K562 (cell line): Measurements from ENCODE around the gene TRABD2B. TPM values are rescaled to one million over a fixed set of nuclear protein-coding genes. Genes with fewer than 3 reads are reported as not detected.

ENCODE experiments used
- ATAC-seq: fragments of 200-7000 bp; cut with Tn5 transposase; 3 replicates; pipeline ENCODE4 v1.9.1; 2020; ENCODE audit warnings: moderate library complexity
- BruUV-seq: library from RNA; stranded (reverse); fragments of 400-500 nt; replicated peaks from 2 replicates; lab custom pipeline; 2021; lab: Mats Ljungman, UMichigan
- CTCF ChIA-PET: fragments of 300-600 bp; formaldehyde crosslinking; extraction: SDS; loops from one replicate; lab custom pipeline; 2021; ENCODE audit warnings: low intra/inter-chr PET ratio; lab: Yijun Ruan, JAX
- POLR2A ChIA-PET: fragments of 300-600, 350-650 bp; sonication (Branson Sonifier 250); formaldehyde crosslinking; extraction: SDS; loops from one replicate; lab custom pipeline; 2021; ENCODE audit warnings: antibody characterized with exemption, inconsistent platforms; lab: Yijun Ruan, JAX
- DNase-seq, 4 experiments: peaks; one replicate each; pipeline versions ENCODE4 v3.0.0 to v3.0.0-alpha.2; 2011 to 2018; ENCODE audit warnings: low spot score in 3 of 4, mixed read lengths in 3 of 4; ENCODE audit errors: extremely low read depth in 1 of 4
- FAIRE-seq: peaks from 2 replicates; lab custom pipeline; 2011; peaks lifted over from hg19 to GRCh38; lab: Jason Lieb, UNC
- H2AFZ ChIP-seq: 2 replicates; pipeline ENCODE4 v1.6.0; 2011; ENCODE audit warnings: low read depth, low read length, control low read depth, inconsistent platforms
- H3K27ac ChIP-seq: fragments of 200-600 bp; 3 replicates; pipeline ENCODE4 v1.8.0; 2011; ENCODE audit warnings: low read depth, mild to moderate bottlenecking, control low read depth, inconsistent platforms, low read length, moderate library complexity, mixed read lengths; ENCODE audit errors: extremely low read depth
- H3K27me3 ChIP-seq, 2 experiments: fragments of 300-600 bp in 1 of 2; 2 replicates in 1 of 2; 3 replicates in 1 of 2; pipeline versions ENCODE4 v1.6.0 to v1.8.0; 2011; ENCODE audit warnings: inconsistent platforms in 2 of 2, low read length in 2 of 2, mild to moderate bottlenecking in 1 of 2, mixed read lengths in 1 of 2, moderate library complexity in 1 of 2; ENCODE audit not compliant: control insufficient read depth in 2 of 2, insufficient read depth in 2 of 2
- H3K36me3 ChIP-seq: fragments of 300-600 bp; 3 replicates; pipeline ENCODE4 v1.8.0; 2011; ENCODE audit warnings: mild to moderate bottlenecking, low read length, inconsistent platforms; ENCODE audit not compliant: control insufficient read depth, insufficient read depth
- H3K4me1 ChIP-seq, 2 experiments: fragments of 200-600 bp in 1 of 2; replicated peaks in 1 of 2; 2 replicates in 1 of 2; 3 replicates in 1 of 2; pipeline versions ENCODE4 v1.5.1 to v1.8.0; 2011; ENCODE audit warnings: inconsistent platforms in 2 of 2, low read length in 2 of 2, mild to moderate bottlenecking in 1 of 2, mixed read lengths in 1 of 2, moderate library complexity in 1 of 2; ENCODE audit not compliant: control insufficient read depth in 2 of 2, insufficient read depth in 2 of 2
- H3K4me2 ChIP-seq: 2 replicates; pipeline ENCODE4 v1.6.1; 2011; ENCODE audit warnings: low read length, control low read depth, inconsistent platforms, mixed read lengths; ENCODE audit not compliant: insufficient read depth
- H3K4me3 ChIP-seq: fragments of 200-600 bp; sonication (generic), shearing (Covaris generic); 2 replicates; pipeline ENCODE4 v1.5.1; 2016; ENCODE audit warnings: control low read depth, inconsistent platforms
- H3K79me2 ChIP-seq: fragments of 200-600 bp; 3 replicates; pipeline ENCODE4 v1.8.0; 2011; ENCODE audit warnings: low read length, inconsistent platforms; ENCODE audit not compliant: control insufficient read depth, insufficient read depth
- H3K9ac ChIP-seq, 2 experiments: 2 replicates each; pipeline versions ENCODE4 v1.6.0 to v1.6.1; 2011; ENCODE audit warnings: low read depth in 2 of 2, low read length in 2 of 2, control low read depth in 1 of 2, inconsistent platforms in 1 of 2, mild to moderate bottlenecking in 1 of 2, mixed read lengths in 1 of 2; ENCODE audit not compliant: insufficient read depth in 1 of 2
- H3K9me1 ChIP-seq: one replicate; pipeline ENCODE4 v1.6.0; 2011; ENCODE audit warnings: inconsistent platforms, mild to moderate bottlenecking, low read length, moderate library complexity; ENCODE audit not compliant: control insufficient read depth, insufficient read depth
- H3K9me3 ChIP-seq: replicated peaks from 2 replicates; pipeline ENCODE4 v1.5.1; 2011; ENCODE audit warnings: low read depth, low read length, inconsistent platforms; ENCODE audit not compliant: control insufficient read depth, insufficient read depth
- H4K20me1 ChIP-seq: replicated peaks from 2 replicates; pipeline ENCODE4 v1.6.1; 2011; ENCODE audit warnings: low read length, inconsistent platforms, mixed read lengths; ENCODE audit not compliant: control insufficient read depth, insufficient read depth
- ATF6 ChIP-seq: sonication (generic); formaldehyde crosslinking; IDR thresholded peaks from 2 replicates; pipeline ENCODE4 v1.4.0; 2020; ENCODE audit warnings: mild to moderate bottlenecking, missing genetic modification reagents
- CAMTA2 ChIP-seq: fragments of 250-450 bp; sonication (Bioruptor Pico); conservative IDR thresholded peaks from 2 replicates; pipeline ENCODE4 v1.5.1; 2022
- CHD4 ChIP-seq: fragments of 200-600 bp; sonication (generic); IDR thresholded peaks from 3 replicates; pipeline ENCODE4 v1.6.1; 2012; ENCODE audit warnings: low read depth, mild to moderate bottlenecking, mixed read lengths, low read length, inconsistent platforms; ENCODE audit not compliant: insufficient read depth, insufficient replicate concordance, poor library complexity, severe bottlenecking
- FIP1L1 ChIP-seq: fragments of 200-400 bp; formaldehyde crosslinking; IDR thresholded peaks from 2 replicates; pipeline ENCODE4 v1.6.1; 2018; ENCODE audit warnings: mild to moderate bottlenecking, low read depth, low read length; ENCODE audit not compliant: poor library complexity, severe bottlenecking
- FOSL1 ChIP-seq: fragments of 200-800 bp; sonication (Bioruptor generic); conservative IDR thresholded peaks from 2 replicates; pipeline ENCODE4 v1.6.1; 2016; ENCODE audit warnings: missing genetic modification characterization, missing compliant biosample characterization
- GATA2 ChIP-seq: sonication (generic); formaldehyde crosslinking; IDR thresholded peaks from 2 replicates; pipeline ENCODE4 v1.4.0; 2020; ENCODE audit warnings: mild to moderate bottlenecking, missing genetic modification reagents
- LARP7 ChIP-seq: fragments of 450-650 bp; IDR thresholded peaks from 2 replicates; pipeline ENCODE4 v1.6.1; 2016
- MEF2A ChIP-seq: IDR thresholded peaks from 2 replicates; pipeline ENCODE4 v1.6.1; 2011; ENCODE audit warnings: low read depth, mild to moderate bottlenecking, low read length, moderate library complexity; ENCODE audit not compliant: control insufficient read depth
- PURB ChIP-seq: sonication (generic); formaldehyde crosslinking; IDR thresholded peaks from 2 replicates; pipeline ENCODE4 v1.9.0; 2021; ENCODE audit warnings: low read depth, mild to moderate bottlenecking, missing genetic modification reagents
- SMARCB1 ChIP-seq: IDR thresholded peaks from 2 replicates; pipeline ENCODE4 v1.6.1; 2011; ENCODE audit warnings: improper control_type of control experiment, low read depth; ENCODE audit not compliant: insufficient read length
- ZFP30 ChIP-seq: fragments of 250-450 bp; sonication (Bioruptor Pico); IDR thresholded peaks from 2 replicates; pipeline ENCODE4 v1.8.0; 2022; ENCODE audit warnings: moderate library complexity, mild to moderate bottlenecking, inconsistent platforms, borderline replicate concordance
- ZNF324 ChIP-seq: fragments of 250-450 bp; sonication (Bioruptor Pico); IDR thresholded peaks from 2 replicates; pipeline ENCODE4 v1.4.0; 2020; ENCODE audit warnings: mild to moderate bottlenecking
- ZNF41 ChIP-seq: fragments of 250-450 bp; sonication (Bioruptor Pico); conservative IDR thresholded peaks from 2 replicates; pipeline ENCODE4 v1.4.0; 2020; ENCODE audit warnings: mild to moderate bottlenecking
- ZNF77 ChIP-seq: fragments of 250-450 bp; sonication (Bioruptor Pico); IDR thresholded peaks from 2 replicates; pipeline ENCODE4 v1.5.0; 2020
- ZZZ3 ChIP-seq: fragments of 450-650 bp; IDR thresholded peaks from 2 replicates; pipeline ENCODE4 v1.6.1; 2016; ENCODE audit warnings: antibody characterized with exemption, mild to moderate bottlenecking, moderate library complexity
- WGBS: fragments of 100-300 bp; shearing (Covaris generic); methylation state at CpG from one replicate; pipeline ENCODE4 v1.1.6; 2016; ENCODE audit warnings: low coverage, mixed read lengths; ENCODE audit not compliant: insufficient coverage; ENCODE audit errors: missing lambda C conversion rate; 5-methylcytosine and 5-hydroxymethylcytosine counted together
- in situ Hi-C: fragments of 300-500 bp; cut with MboI; formaldehyde crosslinking; loops from 4 replicates; pipeline ENCODE4 v1.15.0; 2018; ENCODE audit warnings: inconsistent platforms, mixed read lengths
- intact Hi-C: fragments of 100-400 bp; cut with micrococcal nuclease; formaldehyde crosslinking; loops from 2 replicates; pipeline ENCODE4 v1.14.2; 2022
- polyA plus RNA-seq, 8 experiments: library from polyadenylated mRNA; depleted of rRNA in 4 of 8; stranded (reverse) in 5 of 8; unstranded in 3 of 8; fragments of >200 nt; fragmentation: Nextera tagmentation in 2 of 8; fragmentation: Illumina TruSeq in 1 of 8; extraction: Ambion mirVana in 2 of 8; extraction: Trizol in 1 of 8; gene quantifications; 2 replicates each; pipeline versions ENCODE4 v1.2.1 to v1.2.3, GENCODE V29; 2011 to 2014; ENCODE audit warnings: inconsistent platforms in 1 of 8, missing spikeins in 1 of 8
- total RNA-seq, 7 experiments: library from RNA; depleted of rRNA in 6 of 7; stranded (reverse); fragments of >200 nt in 6 of 7; fragmentation: Illumina TruSeq in 2 of 7; extraction: Trizol in 2 of 7; gene quantifications; 2 replicates each; pipeline versions ENCODE4 v1.2.1 to v1.2.3, GENCODE V29; 2011 to 2021; ENCODE audit warnings: low replicate concordance in 1 of 7

Gene TRABD2B
- total and polyA plus RNA-seq, 9 of the 15 experiments (the other 6 are each of a cell fraction or from before 2014, with no cell fraction given) = not detected

GRCh38 chr1:48033495-48034045 is 36.4 kb upstream of the TRABD2B start:
- POLR2A ChIA-PET = interaction anchor here (0.9 to 1.2 kb wide), 2 partner anchors 9 kb away, joined by 3 read pairs; no protein-coding TSS in a partner anchor
- BruUV-seq = no TSS peak
- H3K4me1 ChIP-seq = no peaks in the 10 kb centered on the region
- WGBS = 1% methylated on average over 10 of the region's 10 CpGs
- peaks cover 0 to 4% of the 10 kb centered on the region in 2 experiments; a peak in 1 of 5 replicates for H3K27me3 ChIP-seq
- FAIRE-seq (no peak), ATAC-seq (no peak)
- no peak overlapping the region for H2AFZ ChIP-seq
- in situ Hi-C loops (no loop called here), intact Hi-C loops (no loop called here)
- H3K79me2 ChIP-seq = no peaks in the 10 kb centered on the region
- H3K9me3 ChIP-seq = no peaks in the 10 kb centered on the region
- no peak overlapping the region for H3K4me3 ChIP-seq
- H3K27ac ChIP-seq = no peak overlapping the region
- H3K4me2 ChIP-seq = no peak overlapping the region
- H3K9me1 ChIP-seq = no peaks in the 10 kb centered on the region
- no peak overlapping the region for H3K9ac ChIP-seq
- H4K20me1 ChIP-seq = no peaks in the 10 kb centered on the region; the same call in 1 of the 2 replicates
- TF ChIP-seq ZNF324 (CRISPR knock-in tag) (no peak), CHD4 (no peak), FIP1L1 (no peak), GATA2 (CRISPR knock-in tag) (no peak), ZZZ3 (no peak), PURB (no peak), SMARCB1 (no peak), ZNF41 (CRISPR knock-in tag) (no peak), ZFP30 (CRISPR knock-in tag) (no peak), CAMTA2 (no peak), FOSL1 (tag) (no peak), ZNF77 (CRISPR knock-in tag) (no peak), MEF2A (no peak), ATF6 (CRISPR knock-in tag) (no peak), LARP7 (no peak)
- TF ChIP-seq, all 486 proteins: peak for 0
- CTCF ChIA-PET = no interaction called here
- DNase-seq = no peak
- H3K36me3 ChIP-seq = no peaks in the 10 kb centered on the region
